Subcutaneous abdominal adipose tissue (tissue), 5 donors: ENCODE data around the gene C20orf202.

Experiments
- H3K27ac ChIP-seq: one replicate; pipeline ENCODE4 v1.7.0; 2013; ENCODE audit warnings: low read depth, mild to moderate bottlenecking, inconsistent platforms, low read length, moderate library complexity
- H3K27me3 ChIP-seq, 5 donors: one replicate each; pipeline ENCODE4 v1.7.0; 2013; ENCODE audit warnings: low read length in 5 of 5, inconsistent platforms in 1 of 5; ENCODE audit not compliant: control insufficient read depth in 5 of 5, insufficient read depth in 4 of 5
- H3K36me3 ChIP-seq, 5 donors: one replicate each; pipeline ENCODE4 v1.7.0; 2013; ENCODE audit warnings: low read length in 5 of 5; ENCODE audit not compliant: control insufficient read depth in 5 of 5, insufficient read depth in 5 of 5
- H3K4me1 ChIP-seq, 5 donors: one replicate each; pipeline ENCODE4 v1.7.0; 2013; ENCODE audit warnings: low read length in 5 of 5, mild to moderate bottlenecking in 3 of 5, moderate library complexity in 1 of 5; ENCODE audit not compliant: control insufficient read depth in 5 of 5, insufficient read depth in 5 of 5
- H3K4me3 ChIP-seq, 5 donors: one replicate each; pipeline ENCODE4 v1.7.0; 2013; ENCODE audit warnings: low read length in 5 of 5, low read depth in 1 of 5
- H3K9ac ChIP-seq, 5 donors: one replicate each; pipeline ENCODE4 v1.7.0; 2013; ENCODE audit warnings: low read length in 5 of 5, mild to moderate bottlenecking in 4 of 5, moderate library complexity in 3 of 5
- H3K9me3 ChIP-seq, 5 donors: one replicate each; pipeline ENCODE4 v1.7.0; 2013; ENCODE audit warnings: low read length in 5 of 5; ENCODE audit not compliant: control insufficient read depth in 5 of 5
- donor health status: healthy.
- donor health status: healthy.
- donor health status: healthy.
- donor health status: healthy.
- donor health status: healthy.

C20orf202 gene

DNA sequence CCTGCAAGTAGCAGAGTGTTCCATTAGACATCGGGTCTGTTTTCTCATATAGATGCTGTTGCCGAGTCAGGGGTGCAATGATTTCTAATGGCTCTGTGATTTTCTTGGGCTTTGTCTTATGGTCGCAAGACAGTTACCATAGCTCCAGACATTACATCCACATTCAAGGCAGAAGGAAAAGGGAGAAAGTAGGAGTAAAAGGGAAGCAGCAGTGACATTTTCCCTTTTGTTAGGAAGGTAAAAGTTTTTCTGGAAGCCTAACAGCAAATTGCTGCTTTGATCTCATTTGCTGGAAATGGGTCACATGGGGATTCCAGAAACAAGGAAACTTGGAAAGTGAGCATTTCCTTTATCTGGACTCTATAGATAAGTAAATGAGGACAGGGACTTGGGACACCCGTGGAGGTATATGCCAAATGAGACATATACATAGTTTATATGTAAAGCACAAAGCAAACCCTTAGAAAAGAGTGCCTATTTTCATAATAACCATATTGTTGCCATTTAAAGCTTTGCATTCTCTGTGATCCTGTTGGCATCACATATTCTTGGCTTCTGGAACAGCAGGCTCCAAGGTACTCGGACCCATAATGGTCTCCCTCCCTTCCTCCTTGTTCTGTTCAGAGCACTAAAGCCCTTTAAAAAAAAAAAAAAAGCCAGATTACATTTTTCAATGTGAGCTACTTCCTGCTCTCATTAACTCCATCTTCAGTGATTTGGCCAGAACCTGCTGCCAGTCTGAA is at the start of gene C20orf202:
C20orf202 (plus strand) TSS at position 693 of the 743 bp plus-strand sequence. CDS start 132 bp downstream, outside the sequence.
- Histone ChIP-seq H3K27me3 (no peaks in the 10 kb centered on the region), H3K4me3 (no peak within 1 kb of the TSS), H3K9ac (no peak within 1 kb of the TSS), H3K36me3 (no peaks in the 10 kb centered on the region), H3K27ac (no peak within 1 kb of the TSS), H3K9me3 (no peaks in the 10 kb centered on the region), H3K4me1 (peaks cover 0 to 18% (median 3%) of the 10 kb centered on the region in 5 donors)

DNA sequence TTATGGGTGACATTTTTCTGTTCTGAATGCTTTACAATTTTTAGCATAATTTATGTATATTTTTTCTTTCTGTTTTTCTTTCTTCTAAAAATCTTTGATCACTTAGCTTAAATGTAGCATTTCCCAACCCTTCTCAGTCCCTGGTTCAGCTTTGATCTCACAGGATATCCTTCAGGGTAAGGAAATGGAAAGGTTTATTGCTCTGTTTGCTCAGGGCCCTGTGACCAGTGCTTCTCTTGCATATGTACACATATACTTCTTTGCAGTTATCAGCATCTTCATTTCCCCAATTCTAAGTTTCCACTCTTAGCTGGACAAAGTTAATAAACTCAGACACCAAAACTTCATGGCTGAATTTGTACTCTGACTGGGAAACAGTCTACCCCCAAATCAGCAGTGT is 49.0 kb upstream of the C20orf202 start:
- H3K9me3 ChIP-seq = no peaks in the 10 kb centered on the region
- H3K27ac ChIP-seq = no peak overlapping the region
- H3K9ac ChIP-seq = no peak overlapping the region
- H3K27me3 ChIP-seq = no peaks in the 10 kb centered on the region
- no peak overlapping the region for H3K4me3 ChIP-seq
- H3K36me3 ChIP-seq = peaks cover 24 to 42% (median 31%) of the 10 kb centered on the region in 5 donors
- no peaks in the 10 kb centered on the region for H3K4me1 ChIP-seq

- no peaks in the 10 kb centered on the region for H3K9me3 ChIP-seq
- peaks cover 27 to 42% (median 32%) of the 10 kb centered on the region in 5 donors for H3K36me3 ChIP-seq
- H3K9ac ChIP-seq = no peak overlapping the region
Measured at GRCh38 chr20:1154691-1155090, 48.6 kb upstream of the C20orf202 start.

GRCh38 chr20:1155342-1155741 is 47.9 kb upstream of the C20orf202 start:
- no peaks in the 10 kb centered on the region for H3K9me3 ChIP-seq
- H3K4me3 ChIP-seq = no peak overlapping the region
- peaks cover 32 to 47% (median 38%) of the 10 kb centered on the region in 5 donors for H3K36me3 ChIP-seq
- H3K27ac ChIP-seq = no peak overlapping the region
- H3K9ac ChIP-seq = no peak overlapping the region
- no peaks in the 10 kb centered on the region for H3K27me3 ChIP-seq
- H3K4me1 ChIP-seq = no peaks in the 10 kb centered on the region

More at GRCh38 chr20:1154691-1155090, 48.6 kb upstream of the C20orf202 start:
- no peaks in the 10 kb centered on the region for H3K4me1 ChIP-seq
- no peaks in the 10 kb centered on the region for H3K27me3 ChIP-seq
- H3K4me3 ChIP-seq = no peak overlapping the region
- no peak overlapping the region for H3K27ac ChIP-seq

GRCh38 chr20:1160496-1160895 is 42.8 kb upstream of the C20orf202 start:
- Histone ChIP-seq H3K27ac (no peak overlapping the region), H3K9me3 (no peaks in the 10 kb centered on the region), H3K9ac (no peak overlapping the region), H3K4me3 (no peak overlapping the region), H3K4me1 (no peaks in the 10 kb centered on the region), H3K36me3 (peaks cover 11 to 61% (median 56%) of the 10 kb centered on the region in 5 donors), H3K27me3 (no peaks in the 10 kb centered on the region)

GRCh38 chr20:1160991-1161390 is 42.3 kb upstream of the C20orf202 start:
- H3K36me3 ChIP-seq = peaks cover 11 to 64% (median 59%) of the 10 kb centered on the region in 5 donors
- no peak overlapping the region for H3K4me3 ChIP-seq
- H3K27me3 ChIP-seq = no peaks in the 10 kb centered on the region
- no peaks in the 10 kb centered on the region for H3K9me3 ChIP-seq
- no peak overlapping the region for H3K9ac ChIP-seq
- H3K27ac ChIP-seq = no peak overlapping the region
- no peaks in the 10 kb centered on the region for H3K4me1 ChIP-seq

GRCh38 chr20:1163105-1163504 is 40.1 kb upstream of the C20orf202 start:
- no peak overlapping the region for H3K27ac ChIP-seq
- H3K4me3 ChIP-seq = no peak overlapping the region
- peaks cover 0 to 10% (median 0%) of the 10 kb centered on the region in 5 donors for H3K4me1 ChIP-seq
- no peaks in the 10 kb centered on the region for H3K27me3 ChIP-seq
- no peaks in the 10 kb centered on the region for H3K9me3 ChIP-seq
- H3K36me3 ChIP-seq = peaks cover 25 to 81% (median 79%) of the 10 kb centered on the region in 5 donors
- no peak overlapping the region for H3K9ac ChIP-seq

GRCh38 chr20:1163653-1164052 is 39.6 kb upstream of the C20orf202 start:
- Histone ChIP-seq H3K4me1 (peaks cover 0 to 10% (median 0%) of the 10 kb centered on the region in 5 donors), H3K27me3 (no peaks in the 10 kb centered on the region), H3K9me3 (no peaks in the 10 kb centered on the region), H3K4me3 (no peak overlapping the region), H3K36me3 (peaks cover 31 to 83% (median 82%) of the 10 kb centered on the region in 5 donors), H3K9ac (no peak overlapping the region), H3K27ac (no peak overlapping the region)

- Histone ChIP-seq H3K27me3 (no peaks in the 10 kb centered on the region), H3K36me3 (peaks cover 32 to 91% (median 90%) of the 10 kb centered on the region in 5 donors), H3K27ac (no peak overlapping the region), H3K9ac (no peak overlapping the region), H3K9me3 (no peaks in the 10 kb centered on the region), H3K4me1 (peaks cover 0 to 10% (median 0%) of the 10 kb centered on the region in 5 donors), H3K4me3 (no peak overlapping the region)
Measured at GRCh38 chr20:1164871-1165270, 38.4 kb upstream of the C20orf202 start.

GRCh38 chr20:1165521-1165920 is 37.7 kb upstream of the C20orf202 start:
- H3K9me3 ChIP-seq = no peaks in the 10 kb centered on the region
- peaks cover 32 to 91% (median 90%) of the 10 kb centered on the region in 5 donors for H3K36me3 ChIP-seq
- H3K9ac ChIP-seq = no peak overlapping the region
- H3K4me3 ChIP-seq = no peak overlapping the region
- H3K27ac ChIP-seq = no peak overlapping the region
- peaks cover 0 to 10% (median 0%) of the 10 kb centered on the region in 5 donors for H3K4me1 ChIP-seq
- no peaks in the 10 kb centered on the region for H3K27me3 ChIP-seq
